Measurements from ENCODE around the gene HNF1A. TPM values are rescaled to one million over a fixed set of nuclear protein-coding genes. Genes with fewer than 3 reads are reported as not detected.

Gene HNF1A
- total RNA-seq, 2 donors from 2014 or later, result 0.24 to 0.42 TPM

DNA sequence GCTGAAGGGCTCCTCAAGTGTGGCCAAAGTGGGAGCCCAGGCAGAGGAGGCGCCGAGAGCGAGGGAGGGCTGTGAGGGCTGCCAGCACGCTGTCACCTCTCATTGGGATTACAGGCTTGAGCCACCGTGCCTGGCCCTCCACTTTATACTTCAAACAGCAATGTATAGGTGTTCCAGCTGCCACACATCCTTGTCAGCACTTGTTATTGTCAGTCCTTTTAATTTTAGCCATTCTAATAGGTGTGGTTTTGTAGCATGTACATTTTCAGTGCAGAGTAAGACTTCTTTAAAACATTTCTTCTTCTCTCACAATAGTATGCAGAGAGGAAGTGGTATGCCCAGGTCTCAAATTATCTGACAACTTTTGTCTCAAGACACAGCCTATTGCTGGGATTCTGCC lies 27.5 kb upstream of the HNF1A start:
- Mint-ChIP-seq H3K27me3 (ENCODE audit: insufficient read depth) (no peaks in the 10 kb centered on the region), H3K9me3 (peaks cover 19% of the 10 kb centered on the region), H3K4me1 (no peaks in the 10 kb centered on the region), H3K36me3 (ENCODE audit: low read depth) (no peaks in the 10 kb centered on the region), H3K4me3 (no peak overlapping the region), H3K27ac (no peak overlapping the region)
- DNase-seq, result no peak
- no peaks in the 10 kb centered on the region for H3K4me1 ChIP-seq (ENCODE audit: control insufficient read depth, insufficient read depth, low read length)
- no peak for TF ChIP-seq CTCF (conservative IDR thresholded peaks at IDR 0.05)
- H3K9ac ChIP-seq (ENCODE audit: extremely low read depth, low read length, poor library complexity, severe bottlenecking), result no peak overlapping the region
- H3K27me3 ChIP-seq (ENCODE audit: control insufficient read depth, insufficient read depth, low read length, poor library complexity, severe bottlenecking), result no peaks in the 10 kb centered on the region
- no peak overlapping the region for H3K4me3 ChIP-seq (ENCODE audit: low read length)
- peaks cover 4% of the 10 kb centered on the region for H3K9me3 ChIP-seq (ENCODE audit: control insufficient read depth, low read length)
- H3K27ac ChIP-seq (ENCODE audit: low read depth, low read length), result no peak overlapping the region
- H3K36me3 ChIP-seq (ENCODE audit: control insufficient read depth, insufficient read depth, low read length), result no peaks in the 10 kb centered on the region
- 82 to 97% methylated on average over 5 of the region's 5 CpGs for WGBS, 2 experiments (ENCODE audit: insufficient coverage in 1 of 2, insufficient read length in 1 of 2)

- no peak for TF ChIP-seq CTCF (conservative IDR thresholded peaks at IDR 0.05)
- no peak overlapping the region for H3K27ac Mint-ChIP-seq
- H3K36me3 Mint-ChIP-seq (ENCODE audit: low read depth), result no peaks in the 10 kb centered on the region
Observed at GRCh38 chr12:120955232-120955631, 23.1 kb upstream of the HNF1A start.

DNA sequence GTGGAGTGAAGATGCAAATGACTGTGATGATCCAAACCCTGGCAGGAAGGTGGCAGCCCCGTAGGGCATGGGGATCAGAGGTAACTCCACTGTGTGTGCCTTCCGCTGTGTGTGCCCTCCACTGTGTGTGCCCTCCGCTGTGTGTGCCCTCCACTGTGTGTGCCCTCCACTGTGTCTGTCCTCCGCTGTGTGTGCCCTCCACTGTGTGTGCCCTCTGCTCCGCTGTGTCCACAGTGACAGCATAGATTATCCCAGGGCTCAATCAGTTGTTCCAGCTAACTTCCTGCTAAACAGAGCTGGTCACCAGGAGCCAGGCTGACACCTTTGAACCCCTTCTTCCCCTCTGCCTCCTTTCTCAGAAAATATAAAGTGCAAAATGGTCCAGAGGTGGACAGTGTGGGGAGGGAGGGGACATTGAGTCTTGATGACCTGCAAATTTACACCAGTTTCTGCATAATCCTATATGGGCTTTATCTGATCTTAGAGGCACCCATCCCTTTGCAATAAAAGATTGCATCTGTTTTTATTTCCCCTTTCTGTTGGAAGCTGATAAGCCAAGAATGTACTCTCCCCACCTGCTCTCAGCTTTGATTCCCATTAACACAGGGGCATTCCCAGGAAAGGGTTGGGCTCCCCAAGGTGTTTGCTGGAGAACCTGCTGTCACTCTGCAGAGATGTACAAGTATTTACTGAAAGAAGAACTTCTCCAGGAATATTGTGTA lies 21.6 kb upstream of the HNF1A start:
- WGBS, 2 experiments (ENCODE audit: insufficient coverage in 1 of 2, insufficient read length in 1 of 2), result 91 to 97% methylated on average over 4 to 5 of the region's 5 CpGs
- no peaks in the 10 kb centered on the region for H3K27me3 ChIP-seq (ENCODE audit: control insufficient read depth, insufficient read depth, low read length, poor library complexity, severe bottlenecking)
- peaks cover 3% of the 10 kb centered on the region for H3K27me3 Mint-ChIP-seq (ENCODE audit: insufficient read depth)
- DNase-seq, result no peak
- peaks cover 4% of the 10 kb centered on the region for H3K9me3 Mint-ChIP-seq
- peaks cover 4% of the 10 kb centered on the region for H3K4me1 ChIP-seq (ENCODE audit: control insufficient read depth, insufficient read depth, low read length)
- H3K36me3 ChIP-seq (ENCODE audit: control insufficient read depth, insufficient read depth, low read length), result no peaks in the 10 kb centered on the region
- no peak overlapping the region for H3K27ac Mint-ChIP-seq
- peaks cover 7% of the 10 kb centered on the region for H3K4me1 Mint-ChIP-seq
- H3K9ac ChIP-seq (ENCODE audit: extremely low read depth, low read length, poor library complexity, severe bottlenecking), result no peak overlapping the region
- H3K4me3 ChIP-seq (ENCODE audit: low read length), result no peak overlapping the region
- no peaks in the 10 kb centered on the region for H3K36me3 Mint-ChIP-seq (ENCODE audit: low read depth)
- no peaks in the 10 kb centered on the region for H3K9me3 ChIP-seq (ENCODE audit: control insufficient read depth, low read length)
- no peak overlapping the region for H3K27ac ChIP-seq (ENCODE audit: low read depth, low read length)
- no peak for TF ChIP-seq CTCF (conservative IDR thresholded peaks at IDR 0.05)
- no peak overlapping the region for H3K4me3 Mint-ChIP-seq

More at GRCh38 chr12:120955232-120955631, 23.1 kb upstream of the HNF1A start:
- no peak overlapping the region for H3K9ac ChIP-seq (ENCODE audit: extremely low read depth, low read length, poor library complexity, severe bottlenecking)
- H3K27ac ChIP-seq (ENCODE audit: low read depth, low read length), result no peak overlapping the region
- H3K27me3 ChIP-seq (ENCODE audit: control insufficient read depth, insufficient read depth, low read length, poor library complexity, severe bottlenecking), result no peaks in the 10 kb centered on the region
- Mint-ChIP-seq H3K27me3 (ENCODE audit: insufficient read depth) (peaks cover 3% of the 10 kb centered on the region), H3K4me1 (peaks cover 7% of the 10 kb centered on the region), H3K4me3 (no peak overlapping the region), H3K9me3 (peaks cover 12% of the 10 kb centered on the region)
- H3K4me1 ChIP-seq (ENCODE audit: control insufficient read depth, insufficient read depth, low read length), result peaks cover 4% of the 10 kb centered on the region
- WGBS, 2 experiments (ENCODE audit: insufficient coverage in 1 of 2, insufficient read length in 1 of 2), result 83 to 88% methylated on average over 4 of the region's 4 CpGs
- no peak for DNase-seq
- no peak overlapping the region for H3K4me3 ChIP-seq (ENCODE audit: low read length)
- peaks cover 4% of the 10 kb centered on the region for H3K9me3 ChIP-seq (ENCODE audit: control insufficient read depth, low read length)
- H3K36me3 ChIP-seq (ENCODE audit: control insufficient read depth, insufficient read depth, low read length), result no peaks in the 10 kb centered on the region

All from endodermal cell (in vitro differentiated cells).